RWPE1 (cell line): ENCODE results near the gene DNAJB6.

Experiments used
- CTCF ChIA-PET: fragments of 350-600 bp; sonication (Branson Sonifier 250); formaldehyde crosslinking; extraction: SDS; loops from one replicate; lab custom pipeline; 2021; lab: Yijun Ruan, JAX
- POLR2A ChIA-PET: fragments of 400-600 bp; formaldehyde crosslinking; extraction: SDS; loops from one replicate; lab custom pipeline; 2020; ENCODE audit warnings: antibody characterized with exemption; ENCODE audit not compliant: low non-redundant PET; lab: Yijun Ruan, JAX
- DNase-seq: peaks from one replicate; pipeline ENCODE4 v3.0.0; 2012; ENCODE audit warnings: low spot score
- H3K27ac ChIP-seq: fragments of 450-650 bp; 2 replicates; pipeline ENCODE4 v1.5.1; 2017
- TF ChIP-seq, protein P1 (sequence below): fragments of 450-650 bp; conservative IDR thresholded peaks from 2 replicates; pipeline ENCODE4 v1.5.1; 2017; ENCODE audit warnings: low read depth, mild to moderate bottlenecking

DNAJB6 gene

GRCh38 chr7:157397036-157397720 lies 60.4 kb downstream of the DNAJB6 start:
- TF ChIP-seq, protein P1, sequence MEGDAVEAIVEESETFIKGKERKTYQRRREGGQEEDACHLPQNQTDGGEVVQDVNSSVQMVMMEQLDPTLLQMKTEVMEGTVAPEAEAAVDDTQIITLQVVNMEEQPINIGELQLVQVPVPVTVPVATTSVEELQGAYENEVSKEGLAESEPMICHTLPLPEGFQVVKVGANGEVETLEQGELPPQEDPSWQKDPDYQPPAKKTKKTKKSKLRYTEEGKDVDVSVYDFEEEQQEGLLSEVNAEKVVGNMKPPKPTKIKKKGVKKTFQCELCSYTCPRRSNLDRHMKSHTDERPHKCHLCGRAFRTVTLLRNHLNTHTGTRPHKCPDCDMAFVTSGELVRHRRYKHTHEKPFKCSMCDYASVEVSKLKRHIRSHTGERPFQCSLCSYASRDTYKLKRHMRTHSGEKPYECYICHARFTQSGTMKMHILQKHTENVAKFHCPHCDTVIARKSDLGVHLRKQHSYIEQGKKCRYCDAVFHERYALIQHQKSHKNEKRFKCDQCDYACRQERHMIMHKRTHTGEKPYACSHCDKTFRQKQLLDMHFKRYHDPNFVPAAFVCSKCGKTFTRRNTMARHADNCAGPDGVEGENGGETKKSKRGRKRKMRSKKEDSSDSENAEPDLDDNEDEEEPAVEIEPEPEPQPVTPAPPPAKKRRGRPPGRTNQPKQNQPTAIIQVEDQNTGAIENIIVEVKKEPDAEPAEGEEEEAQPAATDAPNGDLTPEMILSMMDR: no peak
- ChIA-PET CTCF (interaction anchor here (0.6 to 0.8 kb wide), 2 partner anchors 58 to 97 kb away, joined by 3 to 6 read pairs; no protein-coding TSS in a partner anchor), POLR2A (no interaction called here)
- peak overlapping the region; percentile 46 for H3K27ac ChIP-seq
- DNase-seq: no peak

DNA sequence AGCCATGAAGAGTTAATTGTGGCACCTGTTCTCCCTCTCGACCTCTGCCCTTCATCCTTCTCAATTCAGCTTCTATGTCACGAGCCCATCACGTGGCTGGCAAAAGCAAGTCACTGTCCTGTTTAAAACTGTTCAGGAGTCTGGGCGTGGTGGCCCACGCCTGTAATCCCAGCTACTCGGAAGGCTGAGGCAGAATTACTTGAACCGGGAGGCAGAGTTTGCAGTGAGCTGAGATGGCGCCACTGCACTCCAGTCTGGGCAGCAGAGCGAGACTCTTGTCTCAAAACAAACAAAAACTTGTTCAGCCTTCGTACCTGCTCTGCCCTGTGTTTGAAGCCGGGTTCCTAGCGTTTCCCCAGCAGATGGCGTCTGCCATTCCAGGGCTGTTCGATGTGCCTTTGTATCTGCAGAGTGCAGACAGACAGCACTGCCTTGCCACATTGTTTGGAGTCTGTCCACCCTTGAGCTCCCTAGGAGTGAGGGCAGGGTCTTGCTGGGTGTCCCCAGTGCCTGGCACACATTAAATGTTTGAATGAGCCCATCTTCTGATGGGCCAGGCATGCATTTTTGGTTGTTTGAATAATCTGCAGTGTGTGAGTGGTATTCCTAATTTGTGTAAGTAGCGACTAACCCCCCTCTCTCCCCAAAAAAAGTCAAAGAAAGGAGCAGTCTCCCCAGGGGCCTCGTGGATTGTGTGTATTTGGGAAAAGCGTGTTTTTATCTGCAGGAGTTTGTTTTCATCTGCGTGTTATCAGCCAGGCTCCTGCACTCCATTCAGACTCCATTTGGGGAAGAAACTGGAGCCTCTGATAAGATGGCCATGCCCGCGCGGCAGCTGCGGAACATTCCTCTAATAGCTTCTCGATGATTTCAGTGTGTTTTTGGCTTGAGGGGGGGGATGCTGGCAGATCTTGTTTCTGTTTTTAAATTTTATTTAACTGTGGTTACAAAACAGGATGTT lies 61.2 kb downstream of the DNAJB6 start:
- TF ChIP-seq, protein P1: no peak; the same call in 1 of the 2 replicates
- CTCF ChIA-PET: interaction anchor here (0.7 to 1.0 kb wide), 3 partner anchors 9 to 98 kb away, joined by 3 to 6 read pairs (median 4); no protein-coding TSS in a partner anchor
- POLR2A ChIA-PET: no interaction called here
- peak overlapping the region; percentile 46 for H3K27ac ChIP-seq
- peak; percentile 9 for DNase-seq

DNA sequence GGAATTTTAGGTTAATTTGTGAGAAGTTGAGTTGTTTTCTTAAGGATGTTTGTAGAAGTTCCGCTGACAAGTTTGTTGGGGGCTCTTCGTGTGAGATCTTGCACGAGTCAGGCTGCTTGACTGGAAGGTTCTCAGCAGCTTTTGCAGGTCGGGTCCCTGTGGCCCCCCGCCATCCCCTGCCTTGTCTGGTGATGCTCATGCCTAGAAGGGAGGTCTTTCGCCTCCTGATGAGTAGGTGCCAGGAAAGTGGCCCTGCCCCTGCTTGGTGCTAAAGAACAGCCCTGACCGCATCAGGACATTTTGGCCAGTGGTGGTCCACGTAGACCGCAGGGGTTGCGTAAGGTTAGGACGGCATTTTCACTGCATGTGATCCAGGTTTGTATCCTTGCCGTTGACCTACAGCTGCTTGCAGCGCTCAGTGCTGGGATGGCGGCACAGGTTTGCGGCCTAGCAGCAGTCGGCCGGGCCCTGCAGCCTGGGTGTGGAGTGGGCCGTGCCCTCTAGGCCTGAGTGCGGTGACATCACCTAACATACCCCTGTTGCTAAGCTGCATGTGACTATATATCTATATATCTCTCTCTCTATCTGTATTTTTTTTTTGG lies 62.4 kb downstream of the DNAJB6 start:
- TF ChIP-seq, protein P1: no peak
- no peak for DNase-seq
- H3K27ac ChIP-seq: no peak overlapping the region
- ChIA-PET CTCF (no interaction called here), POLR2A (no interaction called here)

- no peak for DNase-seq
- POLR2A ChIA-PET: no interaction called here
- no peak overlapping the region for H3K27ac ChIP-seq
- CTCF ChIA-PET: no interaction called here
- TF ChIP-seq, protein P1: no peak
Measured at GRCh38 chr7:157400171-157400860, 63.5 kb downstream of the DNAJB6 start.

DNA sequence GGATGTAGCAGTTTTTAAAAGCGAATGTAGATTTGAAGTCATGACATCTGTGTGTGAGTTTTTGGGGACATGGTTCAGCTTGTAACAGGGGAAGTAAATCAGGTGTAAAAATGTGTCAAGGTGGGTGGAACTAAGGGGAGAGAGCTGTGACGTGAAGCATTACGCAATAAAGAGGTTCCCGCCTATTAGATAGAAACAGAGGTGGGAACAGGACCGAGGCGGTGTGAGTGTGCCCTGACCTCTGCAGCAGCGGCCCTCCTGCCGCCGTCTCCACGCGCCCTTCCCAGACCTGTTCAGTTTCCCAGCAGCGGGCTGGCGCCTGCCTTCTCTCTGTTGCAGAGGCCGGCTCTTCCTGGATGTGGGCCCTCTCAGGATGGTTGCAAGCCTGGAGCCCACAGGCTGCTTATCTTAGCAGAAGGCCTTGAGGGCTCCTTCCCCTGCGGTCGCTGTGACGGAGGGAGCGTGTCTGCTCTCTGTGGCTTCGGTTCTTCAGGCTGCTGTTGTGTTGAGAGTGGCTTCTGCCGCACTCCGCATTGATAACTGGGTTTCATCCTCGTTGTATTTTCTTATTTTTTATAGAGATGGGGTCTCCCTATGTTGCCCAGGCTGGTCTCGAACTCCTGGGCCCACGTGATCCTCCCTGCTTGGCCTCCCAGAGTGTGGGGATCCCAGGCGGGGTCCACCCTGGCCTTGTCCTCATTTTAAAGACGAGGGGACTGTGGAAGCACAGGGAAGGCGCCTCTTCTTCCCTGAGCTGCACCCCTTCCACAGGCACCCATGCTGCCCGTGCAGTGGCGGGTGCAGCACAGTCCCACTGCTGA lies 65.0 kb downstream of the DNAJB6 start:
- no peak overlapping the region for H3K27ac ChIP-seq
- TF ChIP-seq, protein P1: no peak
- DNase-seq: no peak
- POLR2A ChIA-PET: no interaction called here
- CTCF ChIA-PET: no interaction called here
